SK-N-SH treated with all-trans-retinoic acid at 6 μM for 48 hours (cell line): Measurements from ENCODE around the gene BEX3.
"Not testable (repeated sequence)": the region's sequence is repeated elsewhere in the genome, so short reads cannot be mapped to it uniquely, and the experiment has no call there.

Experiments used
- ATAC-seq: fragments of 200-7000 bp; cut with Tn5 transposase; 3 replicates; pipeline ENCODE4 v1.9.1; 2020; ENCODE audit warnings: mild to moderate bottlenecking, moderate library complexity
- ARNTL ChIP-seq: fragments of 450-650 bp; formaldehyde crosslinking; IDR thresholded peaks from 2 replicates; pipeline ENCODE4 v1.5.0; 2020; ENCODE audit warnings: low read depth, mild to moderate bottlenecking, moderate library complexity, borderline replicate concordance
- CSDC2 ChIP-seq: fragments of 250-450 bp; sonication (Bioruptor Pico); IDR thresholded peaks from 2 replicates; pipeline ENCODE4 v1.5.0; 2020; ENCODE audit warnings: mild to moderate bottlenecking, moderate library complexity
- ESRRG ChIP-seq: fragments of 250-450 bp; sonication (Bioruptor Pico); IDR thresholded peaks from 2 replicates; pipeline ENCODE4 v1.6.1; 2021; ENCODE audit warnings: mild to moderate bottlenecking
- GLIS3 ChIP-seq: fragments of 250-450 bp; sonication (Bioruptor Pico); IDR thresholded peaks from 2 replicates; pipeline ENCODE4 v1.5.0; 2020; ENCODE audit warnings: mild to moderate bottlenecking, moderate library complexity
- ISL1 ChIP-seq: fragments of 250-450 bp; sonication (Bioruptor Pico); IDR thresholded peaks from 2 replicates; pipeline ENCODE4 v2.1.2; 2022; ENCODE audit warnings: mild to moderate bottlenecking, moderate library complexity
- OSR1 ChIP-seq: fragments of 250-450 bp; sonication (Bioruptor Pico); IDR thresholded peaks from 2 replicates; pipeline ENCODE4 v1.8.0; 2022; ENCODE audit warnings: moderate library complexity, mild to moderate bottlenecking, inconsistent platforms
- PATZ1 ChIP-seq: fragments of 250-450 bp; sonication (Bioruptor Pico); IDR thresholded peaks from 2 replicates; pipeline ENCODE4 v1.8.0; 2020; ENCODE audit warnings: mild to moderate bottlenecking, moderate library complexity, borderline replicate concordance
- PPARA ChIP-seq: fragments of 250-450 bp; sonication (Bioruptor Pico); IDR thresholded peaks from 2 replicates; pipeline ENCODE4 v1.5.0; 2020; ENCODE audit warnings: mild to moderate bottlenecking, borderline replicate concordance
- TOX ChIP-seq: fragments of 250-450 bp; sonication (Bioruptor Pico); IDR thresholded peaks from 2 replicates; pipeline ENCODE4 v1.8.0; 2021; ENCODE audit warnings: mild to moderate bottlenecking, moderate library complexity, borderline replicate concordance
- TSHZ2 ChIP-seq: fragments of 250-450 bp; sonication (Bioruptor Pico); IDR thresholded peaks from 2 replicates; pipeline ENCODE4 v1.5.0; 2020; ENCODE audit warnings: mild to moderate bottlenecking, moderate library complexity
- ZC3H10 ChIP-seq: fragments of 250-450 bp; sonication (Bioruptor Pico); IDR thresholded peaks from 2 replicates; pipeline ENCODE4 v1.5.1; 2021; ENCODE audit warnings: mild to moderate bottlenecking, moderate library complexity
- ZFP3 ChIP-seq: fragments of 250-450 bp; sonication (Bioruptor Pico); IDR thresholded peaks from 2 replicates; pipeline ENCODE4 v1.5.0; 2020; ENCODE audit warnings: mild to moderate bottlenecking, moderate library complexity
- ZFP30 ChIP-seq: fragments of 450-650 bp; formaldehyde crosslinking; IDR thresholded peaks from 2 replicates; pipeline ENCODE4 v1.5.0; 2022; ENCODE audit warnings: mild to moderate bottlenecking, moderate library complexity
- ZNF565 ChIP-seq: fragments of 450-650 bp; formaldehyde crosslinking; conservative IDR thresholded peaks from 2 replicates; pipeline ENCODE4 v1.5.0; 2020; ENCODE audit warnings: low read depth, mild to moderate bottlenecking, moderate library complexity
- ZNF8 ChIP-seq: fragments of 450-650 bp; formaldehyde crosslinking; IDR thresholded peaks from 2 replicates; pipeline ENCODE4 v1.5.0; 2020; ENCODE audit warnings: mild to moderate bottlenecking, moderate library complexity
- TF ChIP-seq, protein P1 (sequence below): fragments of 250-450 bp; sonication (Bioruptor Pico); IDR thresholded peaks from 2 replicates; pipeline ENCODE4 v1.5.1; 2021; ENCODE audit warnings: mild to moderate bottlenecking, moderate library complexity
- TF ChIP-seq, protein P2 (sequence below): fragments of 250-450 bp; sonication (Bioruptor Pico); IDR thresholded peaks from 2 replicates; pipeline ENCODE4 v1.8.0; 2021; ENCODE audit warnings: low read depth, mild to moderate bottlenecking, moderate library complexity, borderline replicate concordance
- TF ChIP-seq, protein P3 (sequence below): fragments of 250-450 bp; sonication (Bioruptor Pico); IDR thresholded peaks from 2 replicates; pipeline ENCODE4 v1.5.1; 2020; ENCODE audit warnings: low read depth, mild to moderate bottlenecking, moderate library complexity

The BEX3 gene

DNA sequence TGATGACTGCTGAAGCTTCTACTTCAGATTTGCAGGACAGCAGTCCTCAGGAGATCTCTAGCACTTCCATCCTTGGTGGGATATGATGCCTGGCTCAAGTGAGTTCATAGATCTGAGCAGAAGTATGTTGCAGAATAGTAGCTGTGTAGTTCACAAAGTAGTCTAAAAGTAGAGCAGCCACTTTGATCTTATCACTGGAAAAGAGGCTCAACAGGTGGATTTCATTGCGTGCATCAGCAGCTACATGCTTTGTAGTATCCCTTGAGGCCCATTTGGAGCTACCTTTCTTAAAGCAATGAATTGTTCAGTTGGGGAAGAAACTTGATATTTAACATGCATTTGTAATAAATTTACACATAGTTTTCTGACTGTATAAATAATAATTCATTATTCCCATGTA, 29.9 kb downstream of the BEX3 start:
- no peak for TF ChIP-seq GLIS3
- no peak for TF ChIP-seq ARNTL (CRISPR knock-in tag)
- no peak for TF ChIP-seq ISL1
- no peak for TF ChIP-seq ZFP3 (CRISPR knock-in tag)
- TF ChIP-seq, protein P1, sequence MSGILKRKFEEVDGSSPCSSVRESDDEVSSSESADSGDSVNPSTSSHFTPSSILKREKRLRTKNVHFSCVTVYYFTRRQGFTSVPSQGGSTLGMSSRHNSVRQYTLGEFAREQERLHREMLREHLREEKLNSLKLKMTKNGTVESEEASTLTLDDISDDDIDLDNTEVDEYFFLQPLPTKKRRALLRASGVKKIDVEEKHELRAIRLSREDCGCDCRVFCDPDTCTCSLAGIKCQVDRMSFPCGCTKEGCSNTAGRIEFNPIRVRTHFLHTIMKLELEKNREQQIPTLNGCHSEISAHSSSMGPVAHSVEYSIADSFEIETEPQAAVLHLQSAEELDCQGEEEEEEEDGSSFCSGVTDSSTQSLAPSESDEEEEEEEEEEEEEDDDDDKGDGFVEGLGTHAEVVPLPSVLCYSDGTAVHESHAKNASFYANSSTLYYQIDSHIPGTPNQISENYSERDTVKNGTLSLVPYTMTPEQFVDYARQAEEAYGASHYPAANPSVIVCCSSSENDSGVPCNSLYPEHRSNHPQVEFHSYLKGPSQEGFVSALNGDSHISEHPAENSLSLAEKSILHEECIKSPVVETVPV (CRISPR knock-in tag), result no peak
- TF ChIP-seq ZNF565 (CRISPR knock-in tag), result no peak
- no peak for TF ChIP-seq TOX (CRISPR knock-in tag)
- TF ChIP-seq ZC3H10 (CRISPR knock-in tag), result no peak
- no peak for TF ChIP-seq TSHZ2
- TF ChIP-seq PPARA (CRISPR knock-in tag), result no peak
- TF ChIP-seq, all 23 proteins: peak for 0

GRCh38 chrX:103407776-103408175, 31.4 kb downstream of the BEX3 start:
- ATAC-seq, result no peak
- TF ChIP-seq, protein P2, sequence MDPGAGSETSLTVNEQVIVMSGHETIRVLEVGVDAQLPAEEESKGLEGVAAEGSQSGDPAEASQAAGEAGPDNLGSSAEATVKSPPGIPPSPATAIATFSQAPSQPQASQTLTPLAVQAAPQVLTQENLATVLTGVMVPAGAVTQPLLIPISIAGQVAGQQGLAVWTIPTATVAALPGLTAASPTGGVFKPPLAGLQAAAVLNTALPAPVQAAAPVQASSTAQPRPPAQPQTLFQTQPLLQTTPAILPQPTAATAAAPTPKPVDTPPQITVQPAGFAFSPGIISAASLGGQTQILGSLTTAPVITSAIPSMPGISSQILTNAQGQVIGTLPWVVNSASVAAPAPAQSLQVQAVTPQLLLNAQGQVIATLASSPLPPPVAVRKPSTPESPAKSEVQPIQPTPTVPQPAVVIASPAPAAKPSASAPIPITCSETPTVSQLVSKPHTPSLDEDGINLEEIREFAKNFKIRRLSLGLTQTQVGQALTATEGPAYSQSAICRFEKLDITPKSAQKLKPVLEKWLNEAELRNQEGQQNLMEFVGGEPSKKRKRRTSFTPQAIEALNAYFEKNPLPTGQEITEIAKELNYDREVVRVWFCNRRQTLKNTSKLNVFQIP (CRISPR knock-in tag), result no peak
- no peak for TF ChIP-seq TOX (CRISPR knock-in tag)
- no peak for TF ChIP-seq OSR1 (CRISPR knock-in tag)
- no peak for TF ChIP-seq ZNF8
- TF ChIP-seq ZC3H10 (CRISPR knock-in tag), result no peak
- TF ChIP-seq ZNF565 (CRISPR knock-in tag), result no peak
- TF ChIP-seq, protein P1 (CRISPR knock-in tag), result no peak
- no peak for TF ChIP-seq PATZ1 (CRISPR knock-in tag)
- TF ChIP-seq CSDC2 (CRISPR knock-in tag), result no peak
- TF ChIP-seq, protein P3, sequence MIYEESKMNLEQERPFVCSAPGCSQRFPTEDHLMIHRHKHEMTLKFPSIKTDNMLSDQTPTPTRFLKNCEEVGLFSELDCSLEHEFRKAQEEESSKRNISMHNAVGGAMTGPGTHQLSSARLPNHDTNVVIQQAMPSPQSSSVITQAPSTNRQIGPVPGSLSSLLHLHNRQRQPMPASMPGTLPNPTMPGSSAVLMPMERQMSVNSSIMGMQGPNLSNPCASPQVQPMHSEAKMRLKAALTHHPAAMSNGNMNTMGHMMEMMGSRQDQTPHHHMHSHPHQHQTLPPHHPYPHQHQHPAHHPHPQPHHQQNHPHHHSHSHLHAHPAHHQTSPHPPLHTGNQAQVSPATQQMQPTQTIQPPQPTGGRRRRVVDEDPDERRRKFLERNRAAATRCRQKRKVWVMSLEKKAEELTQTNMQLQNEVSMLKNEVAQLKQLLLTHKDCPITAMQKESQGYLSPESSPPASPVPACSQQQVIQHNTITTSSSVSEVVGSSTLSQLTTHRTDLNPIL (CRISPR knock-in tag), result no peak
- TF ChIP-seq TSHZ2, result no peak
- TF ChIP-seq ZFP30 (CRISPR knock-in tag), result no peak
- no peak for TF ChIP-seq ESRRG (CRISPR knock-in tag)
- TF ChIP-seq PPARA (CRISPR knock-in tag), result no peak

More for the DNA sequence above, 29.9 kb downstream of the BEX3 start:
- no peak for ATAC-seq

GRCh38 chrX:103411721-103412120, 35.4 kb downstream of the BEX3 start:
- ATAC-seq, result not testable (repeated sequence)
